ENCODE results near the gene MAU2.

MAU2 gene, protein sequence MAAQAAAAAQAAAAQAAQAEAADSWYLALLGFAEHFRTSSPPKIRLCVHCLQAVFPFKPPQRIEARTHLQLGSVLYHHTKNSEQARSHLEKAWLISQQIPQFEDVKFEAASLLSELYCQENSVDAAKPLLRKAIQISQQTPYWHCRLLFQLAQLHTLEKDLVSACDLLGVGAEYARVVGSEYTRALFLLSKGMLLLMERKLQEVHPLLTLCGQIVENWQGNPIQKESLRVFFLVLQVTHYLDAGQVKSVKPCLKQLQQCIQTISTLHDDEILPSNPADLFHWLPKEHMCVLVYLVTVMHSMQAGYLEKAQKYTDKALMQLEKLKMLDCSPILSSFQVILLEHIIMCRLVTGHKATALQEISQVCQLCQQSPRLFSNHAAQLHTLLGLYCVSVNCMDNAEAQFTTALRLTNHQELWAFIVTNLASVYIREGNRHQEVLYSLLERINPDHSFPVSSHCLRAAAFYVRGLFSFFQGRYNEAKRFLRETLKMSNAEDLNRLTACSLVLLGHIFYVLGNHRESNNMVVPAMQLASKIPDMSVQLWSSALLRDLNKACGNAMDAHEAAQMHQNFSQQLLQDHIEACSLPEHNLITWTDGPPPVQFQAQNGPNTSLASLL

DNA sequence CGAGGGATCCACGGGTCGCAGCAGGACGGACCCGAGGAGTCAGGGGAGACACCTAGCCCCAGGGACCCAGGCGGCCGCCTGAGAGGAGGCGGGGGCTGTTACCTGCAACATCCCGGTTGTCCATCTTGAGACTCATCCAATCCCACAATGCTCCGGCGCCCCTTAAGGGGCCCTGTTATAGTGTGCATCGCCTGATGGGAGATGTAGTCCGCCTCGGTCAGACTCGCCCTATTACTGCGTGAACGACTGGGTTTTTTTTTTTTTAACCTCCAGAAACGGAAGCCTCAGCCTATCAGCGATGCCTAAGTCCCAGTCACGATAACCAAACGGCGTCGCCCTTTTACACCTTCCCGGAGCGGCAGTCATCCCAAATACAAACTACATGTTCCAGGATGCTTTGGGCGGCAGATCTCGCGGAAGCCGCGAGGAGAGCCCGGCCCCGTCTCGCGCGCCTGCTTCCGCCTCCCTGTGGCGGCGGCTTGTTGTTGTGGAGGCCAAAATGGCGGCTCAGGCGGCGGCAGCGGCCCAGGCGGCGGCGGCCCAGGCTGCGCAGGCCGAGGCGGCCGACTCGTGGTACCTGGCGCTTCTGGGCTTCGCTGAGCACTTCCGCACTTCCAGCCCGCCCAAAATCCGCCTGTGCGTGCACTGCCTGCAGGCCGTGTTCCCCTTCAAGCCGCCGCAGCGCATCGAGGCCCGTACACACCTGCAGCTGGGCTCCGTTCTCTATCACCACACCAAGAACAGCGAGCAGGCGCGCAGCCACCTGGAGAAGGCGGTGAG lies at the start of gene MAU2, which contains the start of gene SUGP1:
MAU2 (plus strand) TSS at position 469 of the 780 bp plus-strand sequence; CDS start at position 500, 31 bp downstream.
SUGP1 (minus strand) TSS at position 149 of the 780 bp plus-strand sequence; CDS start at position 136, 13 bp downstream.
- DNase-seq (ENCODE audit: low read depth in 2 of 2) = peak; percentile 78 to 85

DNA sequence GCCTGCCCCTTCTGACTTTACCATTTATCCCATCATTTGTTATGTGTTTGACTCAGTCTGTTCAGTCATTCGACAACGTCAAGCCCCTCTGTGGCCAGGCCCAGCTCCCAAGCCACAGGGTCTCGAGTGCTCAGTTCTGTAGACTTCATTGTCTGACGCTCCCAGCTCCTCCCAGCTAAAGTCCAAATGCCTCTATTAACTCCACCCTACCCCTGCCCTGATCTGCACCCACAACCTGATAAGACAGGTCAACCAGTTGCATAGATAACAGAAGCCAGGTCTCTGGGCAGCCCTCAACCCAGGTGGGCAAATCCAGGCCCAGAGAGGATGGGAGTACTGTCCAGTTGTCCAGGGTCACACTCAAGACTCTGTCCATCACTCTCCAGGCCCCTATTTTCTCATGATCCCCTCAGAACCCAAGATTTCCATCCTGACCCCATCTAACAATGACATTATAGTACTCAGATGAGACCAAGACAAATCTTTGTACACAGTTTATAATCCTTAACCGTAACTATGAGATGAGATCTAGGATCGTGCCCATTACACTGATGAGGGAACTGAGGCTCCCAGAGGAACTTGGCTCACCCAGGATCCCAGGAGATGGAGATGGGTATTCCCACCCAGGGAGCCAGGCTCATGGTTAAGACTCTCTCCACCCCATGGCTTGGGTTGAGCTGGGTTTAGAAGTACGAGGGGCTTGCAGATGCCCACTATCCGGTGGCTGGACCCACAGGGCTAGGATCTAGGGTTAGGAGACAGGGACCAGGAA lies 48.6 kb upstream of the MAU2 start:
- DNase-seq (ENCODE audit: low read depth in 2 of 2) = no peak

DNA sequence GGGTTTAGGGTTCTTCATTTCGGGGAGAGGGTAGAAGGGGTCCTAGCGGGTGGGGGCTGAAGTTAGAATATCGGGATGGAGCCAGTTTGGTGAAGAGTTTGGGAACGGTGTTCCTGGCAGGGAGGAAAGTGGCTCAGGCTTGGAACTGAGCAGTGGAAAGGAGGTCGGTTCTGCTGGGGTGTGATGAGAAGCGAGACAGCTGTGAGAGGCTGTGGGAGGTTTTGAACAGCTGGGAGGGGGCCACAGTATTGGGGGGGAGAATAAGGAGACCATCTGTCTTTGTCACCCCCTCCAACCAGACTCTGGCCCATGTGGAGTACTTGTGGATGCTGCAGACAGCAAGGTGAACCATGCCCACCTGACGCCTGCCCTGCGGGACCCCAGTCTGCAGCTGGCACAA lies 46.5 kb upstream of the MAU2 start:
- DNase-seq (ENCODE audit: low read depth in 2 of 2) = no peak

DNA sequence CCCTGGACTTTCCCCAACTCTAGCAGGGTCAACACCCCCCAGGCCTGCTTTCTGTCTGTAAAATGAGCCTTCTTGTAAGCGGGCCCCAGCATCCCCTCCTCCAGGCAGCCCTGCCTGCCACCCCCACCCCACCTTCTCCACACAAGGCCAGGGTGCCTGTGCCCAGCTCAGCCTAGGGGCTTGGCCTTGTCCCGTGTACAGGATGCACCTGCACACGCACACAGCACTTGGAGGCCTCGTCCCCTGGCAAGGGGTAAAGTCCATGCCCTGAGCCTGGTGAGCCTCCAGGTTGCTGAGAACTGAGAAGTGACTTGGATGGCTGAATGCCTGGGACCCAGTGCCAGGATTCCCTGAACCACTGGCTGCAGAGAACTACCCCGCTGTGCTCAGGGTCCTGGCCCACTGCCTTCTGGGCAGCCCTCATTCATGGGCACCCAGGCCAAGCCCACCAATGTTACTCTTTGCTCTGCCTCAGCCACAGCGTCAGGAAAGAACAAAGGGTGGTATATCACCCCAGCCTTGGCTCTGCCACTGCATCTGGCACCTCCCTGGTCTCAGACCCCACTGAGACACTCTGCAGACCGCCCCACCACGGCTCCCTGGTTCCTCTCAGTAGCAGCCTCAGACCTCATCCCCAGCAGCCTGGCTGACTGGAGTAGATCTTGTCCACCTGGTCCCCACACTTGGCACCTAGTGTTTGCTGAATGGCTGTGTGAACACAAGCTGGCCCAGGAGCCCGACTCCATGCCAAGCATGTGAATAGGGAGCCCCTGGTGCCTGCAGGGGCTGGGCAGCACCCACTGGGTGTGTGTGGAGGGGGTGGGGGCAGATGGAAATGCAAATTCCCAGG lies 45.7 kb upstream of the MAU2 start:
- no peak for DNase-seq (ENCODE audit: low read depth in 2 of 2)

DNA sequence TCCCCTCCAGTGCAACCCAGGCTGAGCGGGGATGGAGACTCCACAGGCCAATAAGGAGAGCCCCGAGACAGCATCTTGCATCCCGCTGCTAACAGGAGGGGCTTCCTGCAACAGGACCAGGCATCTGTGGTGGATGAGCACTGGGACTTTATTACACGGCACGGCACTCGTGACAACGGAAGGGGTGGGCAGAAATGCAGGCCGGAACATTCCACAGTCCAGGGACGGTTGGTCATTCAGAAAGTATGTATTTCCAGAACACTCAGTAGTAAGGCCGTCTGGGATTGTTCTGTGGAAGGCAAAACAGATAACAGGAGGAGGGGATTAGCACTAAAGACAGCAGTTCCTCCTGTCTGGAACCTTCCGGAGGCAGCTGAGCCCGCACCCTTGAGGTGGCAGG lies 44.2 kb upstream of the MAU2 start:
- no peak for DNase-seq (ENCODE audit: low read depth in 2 of 2)

DNA sequence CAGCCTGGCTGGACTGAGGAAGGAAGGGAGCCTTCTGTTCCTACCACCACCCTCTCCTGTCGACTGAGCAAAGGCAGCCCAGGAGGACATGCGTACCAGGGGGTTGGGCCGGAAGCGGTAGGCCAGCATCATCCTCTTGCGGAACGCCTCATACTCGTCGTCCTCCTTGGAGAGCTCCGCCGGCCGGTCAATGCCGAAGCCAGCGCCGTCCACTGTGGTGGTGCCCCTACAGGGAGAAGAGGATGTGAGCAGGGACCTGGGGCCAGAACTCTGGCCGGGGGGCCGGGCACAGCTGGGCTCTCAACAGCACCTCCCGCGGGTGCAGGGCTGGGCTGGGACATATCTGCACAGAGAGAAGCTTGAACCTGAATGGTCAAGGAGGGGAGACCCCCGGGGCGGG lies 43.8 kb upstream of the MAU2 start:
- DNase-seq (ENCODE audit: low read depth in 2 of 2) = no peak

DNA sequence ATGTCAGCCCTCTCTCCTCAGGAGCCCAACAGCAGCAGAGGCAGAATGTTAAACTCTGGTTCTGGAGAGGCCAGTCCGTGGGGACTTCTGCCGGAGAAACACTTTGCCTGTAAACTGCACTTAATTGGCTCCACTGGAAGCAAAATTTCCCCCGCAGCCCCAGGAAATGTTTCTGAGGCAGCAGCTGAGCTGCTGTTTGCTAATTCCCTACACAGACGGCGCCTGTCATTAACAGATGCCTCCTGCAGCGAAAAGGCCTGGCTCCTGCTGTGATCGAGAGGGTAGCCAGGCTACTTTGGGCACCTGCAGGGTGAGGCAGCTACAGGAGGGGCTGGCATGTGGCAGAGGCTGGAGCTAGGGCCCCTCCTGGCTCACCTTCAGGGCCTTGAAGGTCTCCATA lies 42.3 kb upstream of the MAU2 start:
- DNase-seq (ENCODE audit: low read depth in 2 of 2) = no peak

DNA sequence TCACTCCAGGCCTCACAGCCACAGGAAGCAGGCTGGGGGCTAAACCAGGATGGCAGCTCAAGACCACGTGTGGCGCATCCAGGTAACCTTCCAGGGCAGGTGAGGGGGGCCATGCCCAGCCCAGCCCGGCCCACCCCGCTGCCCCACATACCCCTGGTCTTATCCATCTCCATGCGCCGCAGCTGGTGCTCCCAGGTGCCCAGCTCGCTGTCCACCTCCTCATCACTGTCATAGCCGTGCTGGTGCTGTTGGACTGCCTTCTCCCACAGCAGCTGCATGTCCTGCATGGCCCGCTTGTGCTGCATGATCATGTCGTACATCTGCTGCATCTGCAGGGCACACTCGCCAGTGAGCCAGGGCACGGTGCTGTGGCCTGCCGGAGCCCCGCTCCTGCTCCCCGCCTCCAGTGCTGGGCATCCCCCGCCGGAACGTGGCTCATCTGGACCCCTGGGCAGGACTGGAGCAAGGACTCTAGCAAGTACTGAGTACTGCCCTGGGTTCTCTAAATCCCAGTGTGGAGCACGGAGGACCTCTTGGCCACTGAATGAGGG lies 41.5 kb upstream of the MAU2 start:
- DNase-seq (ENCODE audit: low read depth in 2 of 2) = no peak

DNA sequence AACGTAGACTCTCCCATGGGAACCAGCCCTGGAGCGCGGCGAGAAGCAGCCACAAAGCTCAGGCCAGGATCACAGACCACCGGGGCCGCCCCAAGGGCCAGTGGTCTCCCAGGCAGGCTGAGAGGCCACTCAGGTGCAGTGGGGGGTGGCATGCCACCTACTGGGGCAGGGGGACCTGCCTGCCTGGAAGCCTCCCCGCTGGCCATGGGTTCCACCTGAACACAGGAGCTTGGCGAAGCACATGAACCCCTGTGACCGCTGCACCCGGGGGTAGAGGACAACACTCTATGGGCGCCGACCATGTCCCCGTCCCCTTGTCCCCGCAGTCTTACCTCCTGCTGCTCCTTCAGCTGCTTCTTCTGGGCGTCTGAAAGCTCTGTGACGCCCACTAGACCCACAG lies 40.8 kb upstream of the MAU2 start:
- DNase-seq (ENCODE audit: low read depth in 2 of 2) = no peak

DNA sequence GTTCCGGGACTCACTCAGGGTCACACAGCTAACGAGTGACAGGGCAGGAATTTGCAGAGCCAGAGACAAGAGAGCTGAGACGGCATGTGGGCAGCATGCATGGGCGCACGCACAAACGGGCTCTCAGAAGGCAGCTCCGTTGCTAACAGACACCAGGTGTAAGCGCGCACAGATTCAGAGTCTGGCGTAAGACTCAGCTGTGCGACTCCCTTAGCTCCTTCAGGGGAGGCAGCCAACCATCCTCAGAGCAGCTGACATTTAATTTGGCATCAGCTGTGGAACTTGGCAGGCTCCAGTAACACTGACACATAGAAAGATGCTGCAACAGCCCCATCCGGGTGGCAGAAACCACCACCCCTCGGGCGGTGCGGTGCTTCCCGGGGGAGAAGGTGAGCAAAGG lies 40.1 kb upstream of the MAU2 start:
- DNase-seq (ENCODE audit: low read depth in 2 of 2) = no peak

DNA sequence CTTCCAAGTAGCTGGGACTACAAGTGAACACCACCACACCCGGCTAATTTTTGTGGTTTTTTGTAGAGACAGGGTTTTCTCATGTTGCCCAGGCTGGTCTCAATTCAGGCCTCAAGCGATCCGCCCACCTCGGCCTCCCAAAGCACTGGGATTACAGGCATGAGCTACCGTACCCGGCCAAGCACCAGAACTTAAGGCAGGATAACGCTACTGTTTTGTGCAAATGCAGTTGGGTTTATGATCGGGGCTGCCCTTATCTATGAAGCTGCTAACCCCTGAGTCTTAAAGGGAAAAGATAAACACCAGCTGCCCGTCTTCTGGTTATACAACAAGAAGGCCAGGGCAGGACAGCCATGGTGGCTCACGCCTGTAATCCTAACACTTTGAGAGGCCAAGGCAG lies 34.9 kb upstream of the MAU2 start:
- DNase-seq (ENCODE audit: low read depth in 2 of 2) = no peak

DNA sequence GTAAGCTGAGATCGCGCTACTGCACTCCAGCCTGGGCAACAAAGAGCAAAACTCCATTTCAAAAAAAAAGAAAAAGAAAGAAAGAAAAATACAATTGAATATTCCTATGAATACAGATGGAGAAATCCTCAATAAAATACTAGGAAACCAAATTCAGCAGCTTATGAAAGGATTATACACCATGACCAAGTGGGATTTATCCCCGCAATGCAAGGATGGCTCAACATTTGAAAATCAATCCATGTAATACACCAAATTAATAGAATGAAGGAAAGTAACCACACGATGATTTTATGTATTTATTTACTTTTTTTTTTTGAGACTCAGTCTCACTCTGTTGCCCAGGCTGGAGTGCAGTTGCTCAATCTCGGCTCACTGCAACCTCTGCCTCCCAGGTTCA lies 28.0 kb upstream of the MAU2 start:
- no peak for DNase-seq (ENCODE audit: low read depth in 2 of 2)

DNA sequence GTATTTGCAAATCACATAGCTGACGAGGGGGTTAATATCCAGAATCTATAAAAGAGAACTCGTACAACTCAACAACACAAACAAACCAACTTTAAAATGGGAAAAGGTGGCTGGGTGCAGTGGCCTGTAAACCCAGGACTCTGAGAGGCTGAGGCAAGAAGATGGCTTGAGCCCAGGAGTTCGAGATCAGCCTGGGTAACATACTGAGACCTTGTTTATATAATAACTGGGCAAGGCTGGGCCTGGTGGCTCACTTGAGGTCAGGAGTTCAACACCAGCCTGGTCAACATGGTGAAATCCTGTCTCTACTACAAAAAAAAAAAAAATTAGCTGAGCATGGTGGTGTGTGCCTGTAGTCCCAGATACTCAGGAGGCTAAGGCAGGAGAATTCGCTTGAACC lies 25.7 kb upstream of the MAU2 start:
- DNase-seq (ENCODE audit: low read depth in 2 of 2) = no peak

DNA sequence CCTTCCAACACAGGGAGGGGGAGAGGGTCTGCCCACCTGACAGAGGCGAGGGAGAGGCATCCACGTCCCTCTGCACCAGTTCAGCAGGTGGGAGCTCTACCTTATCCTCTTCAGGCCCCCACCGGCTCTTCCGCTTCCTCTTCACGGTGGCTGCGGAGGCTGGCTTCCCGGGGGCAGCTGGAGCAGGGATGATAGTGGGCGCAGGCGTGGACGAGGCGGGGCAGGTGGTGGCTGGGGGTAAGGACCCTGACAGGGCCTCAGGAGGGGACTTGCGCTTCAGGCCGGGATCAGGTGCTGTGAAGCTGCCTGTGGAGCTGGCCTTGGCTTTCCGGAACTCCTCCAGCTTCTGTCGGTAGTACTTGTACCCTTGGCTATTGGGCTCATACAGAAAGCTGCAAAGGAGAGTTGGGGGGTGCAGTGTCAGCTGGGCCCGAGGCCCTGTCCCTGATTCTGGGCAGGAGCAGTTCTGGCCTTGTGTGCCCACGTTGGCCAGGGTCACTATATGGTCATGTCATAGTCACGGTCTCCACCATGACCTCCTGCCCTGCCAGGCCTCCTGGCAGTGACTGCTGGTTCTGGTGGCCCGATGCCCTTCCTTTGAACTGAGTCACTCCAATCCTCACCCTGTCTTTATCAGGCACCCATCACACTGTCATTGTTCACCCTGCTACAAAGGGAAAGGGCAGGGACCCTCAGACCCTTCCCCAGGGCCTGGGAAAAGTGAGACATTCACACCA lies 23.5 kb upstream of the MAU2 start:
- no peak for DNase-seq (ENCODE audit: low read depth in 2 of 2)

DNA sequence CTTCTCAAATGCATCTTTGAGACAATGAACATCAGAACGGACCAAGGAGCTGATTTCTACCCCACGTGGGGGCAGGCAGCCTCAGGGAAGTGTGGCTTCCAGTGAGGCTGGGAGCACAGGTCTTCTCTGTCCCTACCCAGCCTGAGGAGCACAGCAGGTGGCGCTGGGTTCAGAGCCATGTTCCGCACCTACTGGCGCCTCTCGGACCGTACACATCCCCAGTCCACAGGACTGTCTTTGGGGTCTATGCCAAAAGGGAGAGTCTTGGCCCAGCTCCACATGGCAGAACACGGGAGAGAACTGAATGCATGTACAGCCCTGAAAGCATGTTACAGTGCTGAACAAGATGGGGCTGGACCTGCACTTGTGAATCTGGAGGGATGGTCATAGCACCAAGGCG lies 22.9 kb upstream of the MAU2 start:
- no peak for DNase-seq (ENCODE audit: low read depth in 2 of 2)

DNA sequence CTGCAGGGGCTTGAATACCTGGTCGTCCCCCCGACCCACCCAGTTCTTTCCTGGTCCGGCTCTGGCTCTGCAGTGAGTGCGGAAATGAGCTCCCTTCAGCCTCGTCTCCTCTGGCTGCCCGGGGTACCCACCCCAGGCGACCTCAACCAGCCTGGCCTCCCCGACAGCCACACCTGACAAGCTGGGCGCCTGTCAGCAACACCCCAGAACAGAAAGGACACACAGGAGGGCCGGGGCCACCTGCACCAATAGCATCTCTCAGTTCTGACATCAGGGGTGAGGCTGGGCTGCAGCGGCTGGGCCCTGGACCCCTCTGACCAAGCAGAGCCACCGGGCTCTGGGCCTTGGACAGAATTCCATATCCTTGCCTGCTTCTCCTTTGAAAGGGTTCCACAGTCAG lies 20.0 kb upstream of the MAU2 start:
- DNase-seq (ENCODE audit: low read depth in 2 of 2) = no peak

DNA sequence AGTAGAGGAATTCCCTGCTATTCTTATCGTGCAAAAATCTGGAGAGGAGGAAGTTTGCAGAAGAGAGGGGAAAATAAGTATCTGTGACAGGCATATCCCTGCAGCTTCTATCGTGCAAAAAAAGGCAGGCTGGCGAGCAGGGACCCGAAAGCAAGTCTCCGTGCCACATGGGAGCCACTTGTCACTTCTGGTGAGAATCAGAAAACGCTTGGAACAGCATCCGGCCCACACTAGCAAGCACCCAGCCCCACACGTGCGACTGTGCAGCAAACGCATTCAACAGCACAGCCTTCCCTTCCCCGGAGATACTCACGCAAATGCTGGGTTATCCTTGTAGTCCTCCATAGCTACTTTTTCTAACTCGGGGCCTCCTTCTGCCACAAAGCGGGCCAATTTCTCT lies 17.2 kb upstream of the MAU2 start:
- no peak for DNase-seq (ENCODE audit: low read depth in 2 of 2)

DNA sequence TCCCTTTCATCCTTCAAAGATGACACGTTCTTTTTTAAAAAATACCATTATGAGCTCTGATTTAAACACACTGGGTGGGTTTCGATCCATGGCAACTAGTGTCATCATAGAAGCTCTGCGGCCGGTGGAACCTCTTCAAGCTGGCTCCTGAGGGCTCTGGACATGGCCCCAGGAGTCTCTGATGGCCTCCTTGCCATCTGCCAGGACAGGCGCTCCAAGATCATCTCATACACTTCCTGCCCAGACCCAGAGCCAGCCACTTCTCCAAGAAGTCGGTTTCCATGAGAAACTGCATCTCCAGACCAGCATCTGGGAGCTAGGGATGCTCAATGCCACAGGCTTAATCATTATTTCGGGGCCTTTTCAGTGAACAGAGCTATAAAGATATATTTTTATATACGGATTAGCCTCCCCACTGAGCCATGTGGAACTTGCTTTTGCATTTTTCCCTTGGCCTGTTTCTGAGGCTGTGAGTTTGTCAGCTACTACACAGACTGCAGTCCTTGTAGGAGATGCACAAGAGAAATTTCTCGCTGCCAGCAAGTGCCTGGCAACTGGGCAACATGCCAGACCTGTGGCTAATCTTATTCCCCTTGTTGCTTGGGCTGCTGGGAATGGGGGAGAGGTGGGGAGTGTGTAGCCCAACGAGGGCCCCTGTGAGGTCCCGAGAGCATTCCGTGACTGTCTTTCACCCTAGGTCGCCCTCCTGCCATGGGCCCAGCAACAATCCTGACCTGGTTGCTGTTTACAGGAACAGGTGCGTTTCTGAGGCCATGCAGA lies 16.3 kb upstream of the MAU2 start:
- no peak for DNase-seq (ENCODE audit: low read depth in 2 of 2)

DNA sequence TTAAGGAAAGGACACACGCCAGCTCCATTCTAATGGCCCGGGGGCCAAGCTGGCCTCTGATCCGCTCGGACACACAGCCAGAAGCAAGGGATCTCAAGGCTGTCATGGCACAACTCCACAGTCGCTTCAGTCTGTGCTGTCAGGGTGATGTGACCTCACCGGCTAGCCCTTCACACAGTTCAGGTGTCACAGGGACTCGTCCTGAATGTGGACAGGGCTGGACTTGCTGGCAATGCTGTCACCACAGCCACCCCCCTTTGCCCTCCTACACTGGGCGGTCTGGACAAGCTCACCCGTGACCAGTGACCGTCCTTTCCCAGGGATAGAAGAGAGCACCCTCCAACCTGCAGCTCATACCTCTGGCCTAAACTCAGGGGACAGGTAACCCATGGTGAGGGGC lies 15.6 kb upstream of the MAU2 start:
- no peak for DNase-seq (ENCODE audit: low read depth in 2 of 2)
